PFSK-1 (cell line): Measurements from ENCODE around the gene ZNF823.

Source experiments
- FOXP2 ChIP-seq: optimal IDR thresholded peaks from 2 replicates; pipeline ENCODE3; 2011; ENCODE audit warnings: borderline replicate concordance, control low read depth, inconsistent platforms; ENCODE audit not compliant: insufficient read depth; ENCODE audit errors: extremely low read length, extremely low read depth
- POLR2AphosphoS5 ChIP-seq: IDR thresholded peaks from 2 replicates; pipeline ENCODE4 v1.6.1; 2012; ENCODE audit warnings: low read depth, mild to moderate bottlenecking, control low read depth, low read length, moderate library complexity
- TAF1 ChIP-seq: IDR thresholded peaks from 2 replicates; pipeline ENCODE4 v1.6.1; 2012; ENCODE audit warnings: low read length, control low read depth, borderline replicate concordance; ENCODE audit not compliant: insufficient read depth
- TF ChIP-seq, protein P1 (sequence below), 2 experiments: IDR thresholded peaks; 2 replicates each; pipeline versions ENCODE4 v1.6.1 to v1.8.0; 2011 to 2012; ENCODE audit warnings: low read depth in 2 of 2, low read length in 2 of 2, control low read depth in 1 of 2, inconsistent platforms in 1 of 2, mild to moderate bottlenecking in 1 of 2, moderate library complexity in 1 of 2; ENCODE audit not compliant: insufficient read depth in 1 of 2

DNA sequence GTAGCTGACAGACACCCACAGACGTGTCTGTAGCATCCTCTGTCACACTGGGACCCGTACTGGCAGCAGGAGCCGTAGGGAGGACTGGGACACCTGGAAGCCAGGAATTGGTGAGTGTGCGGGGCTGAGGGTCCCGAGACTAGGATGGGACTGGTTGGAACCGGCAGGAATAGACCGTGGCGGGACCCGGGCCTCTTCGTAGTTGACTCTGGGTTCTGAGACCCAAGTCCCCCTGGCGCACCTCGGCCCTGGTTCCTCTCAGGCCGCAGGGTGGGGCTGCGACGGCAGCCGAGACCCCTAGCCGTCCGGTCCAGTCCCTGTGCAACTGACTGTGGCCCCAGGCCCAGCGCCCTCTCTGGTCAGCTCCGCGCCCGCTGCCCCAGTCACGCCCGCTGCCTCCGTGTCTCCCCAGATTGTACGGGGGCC lies 64.7 kb downstream of the ZNF823 start:
- TF ChIP-seq POLR2AphosphoS5 (no peak), TAF1 (no peak), FOXP2 (no peak)
- TF ChIP-seq, protein P1, sequence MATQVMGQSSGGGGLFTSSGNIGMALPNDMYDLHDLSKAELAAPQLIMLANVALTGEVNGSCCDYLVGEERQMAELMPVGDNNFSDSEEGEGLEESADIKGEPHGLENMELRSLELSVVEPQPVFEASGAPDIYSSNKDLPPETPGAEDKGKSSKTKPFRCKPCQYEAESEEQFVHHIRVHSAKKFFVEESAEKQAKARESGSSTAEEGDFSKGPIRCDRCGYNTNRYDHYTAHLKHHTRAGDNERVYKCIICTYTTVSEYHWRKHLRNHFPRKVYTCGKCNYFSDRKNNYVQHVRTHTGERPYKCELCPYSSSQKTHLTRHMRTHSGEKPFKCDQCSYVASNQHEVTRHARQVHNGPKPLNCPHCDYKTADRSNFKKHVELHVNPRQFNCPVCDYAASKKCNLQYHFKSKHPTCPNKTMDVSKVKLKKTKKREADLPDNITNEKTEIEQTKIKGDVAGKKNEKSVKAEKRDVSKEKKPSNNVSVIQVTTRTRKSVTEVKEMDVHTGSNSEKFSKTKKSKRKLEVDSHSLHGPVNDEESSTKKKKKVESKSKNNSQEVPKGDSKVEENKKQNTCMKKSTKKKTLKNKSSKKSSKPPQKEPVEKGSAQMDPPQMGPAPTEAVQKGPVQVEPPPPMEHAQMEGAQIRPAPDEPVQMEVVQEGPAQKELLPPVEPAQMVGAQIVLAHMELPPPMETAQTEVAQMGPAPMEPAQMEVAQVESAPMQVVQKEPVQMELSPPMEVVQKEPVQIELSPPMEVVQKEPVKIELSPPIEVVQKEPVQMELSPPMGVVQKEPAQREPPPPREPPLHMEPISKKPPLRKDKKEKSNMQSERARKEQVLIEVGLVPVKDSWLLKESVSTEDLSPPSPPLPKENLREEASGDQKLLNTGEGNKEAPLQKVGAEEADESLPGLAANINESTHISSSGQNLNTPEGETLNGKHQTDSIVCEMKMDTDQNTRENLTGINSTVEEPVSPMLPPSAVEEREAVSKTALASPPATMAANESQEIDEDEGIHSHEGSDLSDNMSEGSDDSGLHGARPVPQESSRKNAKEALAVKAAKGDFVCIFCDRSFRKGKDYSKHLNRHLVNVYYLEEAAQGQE (IDR thresholded peaks at IDR 0.05; ENCODE audit: insufficient read depth in 1 of 2, low read depth in 2 of 2, low read length in 2 of 2), result no peak
